Psoas muscle (tissue), 8 donors: ENCODE data around the gene TBCD. TPM values are rescaled to one million over a fixed set of nuclear protein-coding genes. Genes with fewer than 3 reads are reported as not detected.

Experiments
- ATAC-seq, 4 donors: fragments of 200-7000 bp; cut with Tn5 transposase; one replicate each; pipeline ENCODE4 v1.9.1; 2020; ENCODE audit warnings: moderate library complexity in 3 of 4, mild to moderate bottlenecking in 2 of 4
- DNase-seq, 2 donors: peaks; one replicate each; pipeline ENCODE4 v3.0.0-alpha.2; 2020
- H3K27ac ChIP-seq: fragments of 200-600 bp; one replicate; pipeline ENCODE4 v1.8.0; 2022
- H3K27me3 ChIP-seq, 3 donors: fragments of 200-600 bp in 1 of 3; one replicate each; pipeline versions ENCODE4 v1.6.1 to v1.8.0; 2013 to 2022; ENCODE audit warnings: low read length in 2 of 3, mild to moderate bottlenecking in 2 of 3, moderate library complexity in 1 of 3; ENCODE audit not compliant: insufficient read depth in 3 of 3
- H3K36me3 ChIP-seq, 2 donors: fragments of 200-600 bp in 1 of 2; one replicate each; pipeline versions ENCODE4 v1.6.1 to v1.8.0; 2013 to 2022; ENCODE audit warnings: low read depth in 1 of 2, mild to moderate bottlenecking in 1 of 2, moderate library complexity in 1 of 2; ENCODE audit not compliant: insufficient read depth in 1 of 2
- H3K4me1 ChIP-seq: fragments of 200-600 bp; one replicate; pipeline ENCODE4 v1.8.0; 2022
- H3K4me3 ChIP-seq: fragments of 200-600 bp; one replicate; pipeline ENCODE4 v1.8.0; 2022; ENCODE audit warnings: mild to moderate bottlenecking
- H3K9me3 ChIP-seq: fragments of 200-600 bp; one replicate; pipeline ENCODE4 v1.8.0; 2022
- WGBS, 3 donors: extraction: QIAGEN DNeasy Blood & Tissue Kit; methylation state at CpG; one replicate each; pipeline versions ENCODE4 v1.1.6 to v1.1.7; 2013; 5-methylcytosine and 5-hydroxymethylcytosine counted together
- intact Hi-C, 2 donors: fragments of 100-400 bp; cut with DNase I; formaldehyde crosslinking; loops; one replicate each; pipeline versions ENCODE4 v1.11.0 to v1.14.2; 2022
- polyA plus RNA-seq, 3 donors: library from polyadenylated mRNA; stranded (reverse); fragments of 200-250 nt; gene quantifications; one replicate each; pipeline ENCODE4 v1.2.3, GENCODE V29; 2013
- total RNA-seq, 4 donors: library from RNA; stranded (reverse); fragmentation: NEBNext Ultra II Directional in 2 of 4; extraction: Animal tissue kit (Norgen Biotek cat#: 25700) in 2 of 4; gene quantifications; one replicate each; pipeline versions ENCODE4 v1.2.1 to v1.2.4, GENCODE V29; 2021 to 2023
- TF ChIP-seq, protein P1 (sequence below): fragments of 200-600 bp; IDR thresholded peaks from one replicate; pipeline ENCODE4 v1.8.0; 2022; ENCODE audit warnings: antibody characterized with exemption
- donor health status: healthy with polysubstance abuse.
- donor health status: DM: no; HTN: no; CAD: no; lungs with moderate emphysema.
- donor health status: Bipolar disorder and iron deficiency.
- donor health status: healthy.
- donor health status: DM: yes; HTN: yes; CAD: no.
- donor health status: DM: no; HTN: no; CAD: no.
- donor health status: DM: no; HTN: no; CAD: no.
- donor health status: DM: yes; HTN: yes; CAD: no.

The TBCD gene
- total and polyA plus RNA-seq, 7 donors = 28.2 to 65.0 (median 36.5) TPM

DNA sequence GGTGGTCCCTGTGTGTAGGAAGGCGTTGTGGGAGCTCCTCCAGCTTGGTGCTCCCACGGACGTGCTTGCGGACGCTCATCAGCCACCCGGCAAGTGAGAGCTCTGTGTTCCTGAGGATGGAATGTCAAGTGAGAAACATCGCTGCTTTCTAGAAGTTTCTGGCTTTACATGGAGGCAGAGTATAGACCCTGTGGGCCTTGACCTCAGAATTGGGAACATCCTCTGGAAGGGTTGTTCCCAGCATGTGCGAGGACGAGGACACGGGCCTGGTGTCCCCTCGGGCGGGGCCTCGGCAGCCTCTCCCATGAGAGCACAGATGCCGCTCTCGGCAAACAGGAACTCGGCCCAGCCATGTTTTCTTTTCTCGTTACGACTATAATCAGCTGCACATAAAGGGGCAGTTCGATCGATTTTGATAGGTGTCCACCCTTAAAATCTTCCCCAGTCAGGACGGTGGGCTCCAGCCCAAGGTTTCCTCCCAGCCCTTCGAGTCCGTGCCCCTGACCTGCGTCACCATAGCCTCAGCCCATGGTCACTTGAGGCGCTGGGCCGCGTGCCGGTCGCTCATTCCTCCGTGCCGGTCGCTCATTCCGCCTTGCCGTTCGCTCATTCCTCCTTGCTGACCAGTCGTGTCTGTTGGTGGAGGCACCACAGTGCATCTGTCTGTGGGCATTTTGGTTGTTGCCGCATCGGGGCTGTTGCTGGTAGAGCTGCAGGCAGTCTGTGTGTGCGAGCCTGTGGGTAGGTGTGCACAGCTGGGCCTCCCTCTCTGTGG is 179.2 kb downstream of the TBCD start:
- no peak overlapping the region for H3K4me3 ChIP-seq
- H3K27me3 ChIP-seq = no peaks in the 10 kb centered on the region
- H3K36me3 ChIP-seq = peaks cover 0 to 78% of the 10 kb centered on the region in 2 donors
- peak; percentile 4 to 57 for DNase-seq
- H3K4me1 ChIP-seq = no peaks in the 10 kb centered on the region
- TF ChIP-seq, protein P1, sequence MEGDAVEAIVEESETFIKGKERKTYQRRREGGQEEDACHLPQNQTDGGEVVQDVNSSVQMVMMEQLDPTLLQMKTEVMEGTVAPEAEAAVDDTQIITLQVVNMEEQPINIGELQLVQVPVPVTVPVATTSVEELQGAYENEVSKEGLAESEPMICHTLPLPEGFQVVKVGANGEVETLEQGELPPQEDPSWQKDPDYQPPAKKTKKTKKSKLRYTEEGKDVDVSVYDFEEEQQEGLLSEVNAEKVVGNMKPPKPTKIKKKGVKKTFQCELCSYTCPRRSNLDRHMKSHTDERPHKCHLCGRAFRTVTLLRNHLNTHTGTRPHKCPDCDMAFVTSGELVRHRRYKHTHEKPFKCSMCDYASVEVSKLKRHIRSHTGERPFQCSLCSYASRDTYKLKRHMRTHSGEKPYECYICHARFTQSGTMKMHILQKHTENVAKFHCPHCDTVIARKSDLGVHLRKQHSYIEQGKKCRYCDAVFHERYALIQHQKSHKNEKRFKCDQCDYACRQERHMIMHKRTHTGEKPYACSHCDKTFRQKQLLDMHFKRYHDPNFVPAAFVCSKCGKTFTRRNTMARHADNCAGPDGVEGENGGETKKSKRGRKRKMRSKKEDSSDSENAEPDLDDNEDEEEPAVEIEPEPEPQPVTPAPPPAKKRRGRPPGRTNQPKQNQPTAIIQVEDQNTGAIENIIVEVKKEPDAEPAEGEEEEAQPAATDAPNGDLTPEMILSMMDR = no peak
- WGBS, 3 donors = 87 to 88% (median 88%) methylated on average over 39 of the region's 39 CpGs
- H3K27ac ChIP-seq = peak overlapping the region; percentile 16
- no peaks in the 10 kb centered on the region for H3K9me3 ChIP-seq
- ATAC-seq = peak in 1 of 4 donors; percentile 4
- intact Hi-C loops = no loop called here

DNA sequence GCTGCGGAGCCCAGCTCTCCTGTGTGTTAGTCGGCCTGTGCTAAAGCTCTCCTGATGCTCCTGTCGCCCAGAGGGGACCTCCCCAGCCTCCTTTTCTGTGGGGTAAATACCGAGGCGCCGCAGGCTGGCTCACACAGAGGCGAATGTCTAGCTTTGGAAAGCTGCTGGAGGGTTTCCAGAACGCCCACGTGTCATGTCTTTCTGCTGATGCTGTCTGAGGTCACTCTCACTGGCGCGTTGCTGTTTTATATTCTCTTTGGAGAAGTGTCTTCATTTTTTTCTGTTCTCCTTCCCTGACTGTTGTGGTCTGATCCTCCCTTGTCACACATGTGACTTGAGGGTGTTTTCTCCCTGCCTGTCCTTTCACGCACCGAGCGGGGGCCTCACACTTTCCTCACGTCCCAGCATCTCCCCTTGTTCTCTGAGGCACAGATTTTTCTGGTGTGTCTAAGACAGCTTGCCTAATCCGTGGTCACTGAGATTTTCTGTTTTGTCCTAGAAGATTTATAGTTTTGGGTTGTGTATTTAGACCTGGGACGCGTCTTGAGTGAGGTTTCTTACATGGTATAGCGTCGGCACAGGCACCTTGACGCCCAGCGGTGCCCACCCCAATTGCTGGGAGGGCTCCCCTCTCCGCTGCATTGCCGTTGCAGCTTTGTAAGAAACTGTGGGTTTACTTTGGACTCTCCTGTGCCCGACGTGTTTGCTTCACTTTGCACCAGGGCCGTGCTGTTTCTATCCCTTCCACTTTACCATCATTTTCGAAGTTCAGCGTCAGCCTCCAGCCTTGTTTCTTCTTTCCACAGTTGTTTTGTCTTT is 180.0 kb downstream of the TBCD start:
- TF ChIP-seq, protein P1 = no peak
- Histone ChIP-seq H3K4me1 (no peaks in the 10 kb centered on the region), H3K4me3 (no peak overlapping the region), H3K9me3 (no peaks in the 10 kb centered on the region), H3K36me3 (peaks cover 0 to 75% of the 10 kb centered on the region in 2 donors), H3K27ac (peak overlapping the region; percentile 16), H3K27me3 (no peaks in the 10 kb centered on the region)
- peak; percentile 82 to 84 for DNase-seq
- intact Hi-C loops = no loop called here
- peak; percentile 38 to 64 (median 51) for ATAC-seq
- WGBS, 3 donors = 75 to 79% (median 76%) methylated on average over 28 to 29 of the region's 29 CpGs

DNA sequence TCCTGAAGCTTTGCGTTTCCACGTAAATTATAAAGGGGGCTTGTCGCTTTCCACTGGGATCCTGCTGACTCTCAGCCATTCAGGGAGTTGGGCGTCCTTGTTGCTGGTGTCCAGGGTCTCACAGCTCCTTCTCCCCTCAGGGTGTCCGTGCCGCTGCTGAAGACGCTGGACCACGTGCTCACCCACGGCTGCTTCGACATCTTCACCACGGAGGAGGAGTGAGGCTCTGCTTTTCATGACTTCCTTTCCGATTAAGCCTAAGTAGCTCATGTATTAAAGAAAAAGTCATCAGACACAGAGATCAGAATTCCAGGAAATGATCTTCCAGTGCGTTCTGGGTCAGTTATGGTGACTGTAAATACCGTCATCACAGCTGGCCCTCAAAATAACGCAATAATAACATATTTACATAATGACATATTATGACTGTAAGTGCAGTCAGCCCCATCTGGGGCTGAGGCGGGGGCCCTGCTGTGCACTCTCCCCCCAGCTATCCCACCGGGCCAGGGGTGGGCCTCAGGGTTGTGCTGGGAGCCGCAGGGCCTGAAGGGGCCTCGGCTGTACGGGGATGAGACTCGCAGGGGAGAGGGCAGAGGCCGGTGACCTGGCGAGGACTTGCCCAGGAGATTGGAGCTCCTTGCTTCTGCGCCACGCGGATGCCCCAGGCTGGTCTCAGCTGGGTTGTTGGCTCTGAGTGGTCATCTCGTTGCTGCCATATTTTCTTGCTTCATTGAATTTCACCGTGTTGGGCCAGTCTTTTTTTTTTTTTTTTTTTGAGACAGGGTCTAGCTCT is 180.8 kb downstream of the TBCD start:
- Histone ChIP-seq H3K4me1 (no peaks in the 10 kb centered on the region), H3K4me3 (no peak overlapping the region), H3K36me3 (peaks cover 0 to 75% of the 10 kb centered on the region in 2 donors), H3K9me3 (no peaks in the 10 kb centered on the region), H3K27me3 (no peaks in the 10 kb centered on the region), H3K27ac (no peak overlapping the region)
- ATAC-seq (no peak), DNase-seq (peak; percentile 9 to 35)
- TF ChIP-seq, protein P1 = no peak
- intact Hi-C loops = no loop called here
- WGBS, 3 donors = 83 to 86% (median 85%) methylated on average over 28 of the region's 28 CpGs

DNA sequence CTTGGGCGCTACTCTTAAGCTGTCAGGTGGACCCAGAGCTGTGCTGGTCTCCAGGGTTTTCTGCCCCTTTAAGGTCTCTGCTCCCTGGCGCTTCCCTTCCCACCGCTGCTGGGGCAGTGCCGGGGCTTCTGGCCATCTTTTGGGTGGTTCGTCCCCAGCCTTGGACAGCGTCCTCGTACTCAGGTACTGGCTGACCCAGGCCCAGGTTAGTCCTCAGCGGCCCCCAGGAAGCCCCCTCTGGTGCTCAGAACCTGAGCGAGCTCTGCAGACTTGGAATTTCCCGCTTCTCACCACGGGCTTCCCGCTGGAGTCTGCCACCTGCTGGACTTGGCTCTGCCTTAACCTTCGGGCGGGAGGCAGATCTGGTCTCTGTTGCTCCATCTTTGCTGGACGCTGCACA is 182.0 kb downstream of the TBCD start:
- no peak overlapping the region for H3K27ac ChIP-seq
- WGBS, 3 donors = 79 to 86% (median 81%) methylated on average over 15 of the region's 15 CpGs
- no peaks in the 10 kb centered on the region for H3K9me3 ChIP-seq
- H3K4me1 ChIP-seq = no peaks in the 10 kb centered on the region
- H3K27me3 ChIP-seq = no peaks in the 10 kb centered on the region
- DNase-seq (peak; percentile 4 to 56), ATAC-seq (no peak)
- H3K4me3 ChIP-seq = no peak overlapping the region
- H3K36me3 ChIP-seq = peaks cover 0 to 73% of the 10 kb centered on the region in 2 donors
- intact Hi-C loops = loop anchor here in 1 of 2 donors (1.0 kb wide), 1 partner anchor 86 kb away; no protein-coding TSS in a partner anchor
- TF ChIP-seq, protein P1 = no peak
